Heart right ventricle (tissue), 16 donors: Measurements from ENCODE around the gene GPER1. TPM values are rescaled to one million over a fixed set of nuclear protein-coding genes. Genes with fewer than 3 reads are reported as not detected.
"Not testable (repeated sequence)": the region's sequence is repeated elsewhere in the genome, so short reads cannot be mapped to it uniquely, and the experiment has no call there.

Experiments used
- ATAC-seq, 8 donors: fragments of 200-7000 bp; cut with Tn5 transposase; one replicate each; pipeline ENCODE4 v1.9.1; 2020; ENCODE audit warnings: mild to moderate bottlenecking in 8 of 8, moderate library complexity in 8 of 8, moderate number of reproducible peaks in 1 of 8
- DNase-seq, 2 donors: peaks; one replicate each; pipeline ENCODE4 v3.0.0-alpha.2; 2020
- H3K27ac ChIP-seq, 10 donors: fragments of 200-600 bp; sonication (generic) in 2 of 10; one replicate each; pipeline versions ENCODE4 v1.5.0 to v1.8.0; 2020 to 2022; ENCODE audit warnings: mild to moderate bottlenecking in 3 of 10
- H3K27me3 ChIP-seq, 7 donors: fragments of 200-600 bp; one replicate each; pipeline ENCODE4 v1.8.0; 2021 to 2022; ENCODE audit warnings: mild to moderate bottlenecking in 2 of 7
- H3K36me3 ChIP-seq, 9 donors: fragments of 200-600 bp; sonication (generic) in 1 of 9; one replicate each; pipeline versions ENCODE4 v1.5.0 to v1.8.0; 2020 to 2022; ENCODE audit warnings: mild to moderate bottlenecking in 2 of 9
- H3K4me1 ChIP-seq, 9 donors: fragments of 200-600 bp; sonication (generic) in 1 of 9; one replicate each; pipeline versions ENCODE4 v1.5.0 to v1.8.0; 2020 to 2022; ENCODE audit warnings: mild to moderate bottlenecking in 4 of 9
- H3K4me3 ChIP-seq, 10 donors: fragments of 200-600 bp; sonication (generic) in 2 of 10; one replicate each; pipeline versions ENCODE4 v1.5.0 to v1.8.0; 2020 to 2022; ENCODE audit warnings: mild to moderate bottlenecking in 7 of 10, moderate library complexity in 2 of 10
- H3K9me3 ChIP-seq, 11 donors: fragments of 200-600 bp in 10 of 11; sonication (generic) in 2 of 11; one replicate each; pipeline versions ENCODE4 v1.5.0 to v1.8.0; 2013 to 2022; ENCODE audit warnings: mild to moderate bottlenecking in 2 of 11, control low read depth in 1 of 11, moderate library complexity in 1 of 11
- CTCF ChIP-seq, 9 donors: fragments of 200-600 bp; sonication (generic) in 2 of 9; IDR thresholded peaks; one replicate each; pipeline versions ENCODE4 v1.5.0 to v1.8.0; 2021 to 2022; ENCODE audit warnings: antibody characterized with exemption in 9 of 9, mild to moderate bottlenecking in 5 of 9, moderate library complexity in 1 of 9
- WGBS, 2 donors: extraction: QIAGEN DNeasy Blood & Tissue Kit; methylation state at CpG; one replicate each; pipeline ENCODE4 v1.1.7; 2013; ENCODE audit warnings: inconsistent platforms in 1 of 2; 5-methylcytosine and 5-hydroxymethylcytosine counted together
- intact Hi-C, 10 donors: fragments of 100-400 bp; cut with DNase I; formaldehyde crosslinking; loops; one replicate each; pipeline versions ENCODE4 v1.11.1 to v1.14.2; 2022
- long read RNA-seq, 3 donors: library from polyadenylated mRNA; unstranded; transcript quantifications; one replicate each; pipeline ENCODE4 v2.0.0, GENCODE V29; 2020 to 2021
- polyA plus RNA-seq, 2 donors: library from polyadenylated mRNA; stranded (reverse); fragments of 200-250 nt; gene quantifications; one replicate each; pipeline ENCODE4 v1.2.3, GENCODE V29; 2013
- total RNA-seq, 10 donors: library from RNA; stranded (reverse); fragmentation: NEBNext Ultra II Directional in 3 of 10; extraction: Animal tissue kit (Norgen Biotek cat#: 25700) in 3 of 10; gene quantifications; one replicate each; pipeline versions ENCODE4 v1.2.1 to v1.2.4, GENCODE V29; 2021 to 2023
- donor health status: Arrhythmogenic right ventricular cardiomyopathy.
- donor health status: ischemic (EF 13 %, LVEDD 7.1; RV severe dilation, severe dysfunction).
- donor health status: healthy with polysubstance abuse.
- donor health status: DM: no; HTN: yes; CAD: no.
- donor health status: DM: no; HTN: no; CAD: no.
- donor health status: ischemic (EF 25% LVEDD 6.9; RV normal size, moderate dysfunction).
- donor health status: ischemic (EF 25% LVEDD 5.7; RV mildly dilated, moderate dysfunction).
- donor health status: healthy.
- donor health status: DM: yes; HTN: yes; CAD: no.
- donor health status: Ischemic cardiomyopathy.
- donor health status: ischemic (EF 35%, LVEDD 5.7; RV mildly dilated, moderate dysfunction).
- donor health status: nonischemic (EF 11% LVEDD 7.7; RV severe dilation, severe dysfunction).
- donor health status: DM: yes; HTN: yes; CAD: no.
- donor health status: PGD.
- donor health status: ischemic (EF 29% LVEDD 5.4; RV normal size, mild dysfunction).
- donor health status: nonischemic (EF 23%, LVEDD 6.1; RV moderate dilation, normal function).

Gene GPER1
- total RNA-seq (1 to 10 TPM; 1.1 to 4.7 (median 1.7) TPM), polyA plus RNA-seq (1 to 10 TPM; 3.0 to 4.5 TPM)
- long read RNA-seq, donor 1, transcript GPER1-202 (2 exons, 2,639 nt) = major isoform, 9 of 11 reads
- long read RNA-seq, donor 1, partial matches to known transcripts = 0 of 11 reads
- long read RNA-seq, donor 1, other reads (novel, unspliced or antisense) = 1 of 11 reads
- long read RNA-seq, donor 2, transcript GPER1-202 (2 exons, 2,639 nt) = major isoform, 9 of 17 reads
- long read RNA-seq, donor 2, partial matches to known transcripts = 0 of 17 reads
- long read RNA-seq, donor 2, other reads (novel, unspliced or antisense) = 6 of 17 reads
- long read RNA-seq, donor 3, transcript GPER1-202 (2 exons, 2,639 nt) = major isoform, 7 of 13 reads
- long read RNA-seq, donor 3, partial matches to known transcripts = 5 of 13 reads
- long read RNA-seq, donor 3, other reads (novel, unspliced or antisense) = 0 of 13 reads

GRCh38 chr7:1087952-1088920 is at the start of gene GPER1:
TSS of gene GPER1 (plus strand) at chr7:1088113. CDS start at chr7:1091729, 3,616 bp downstream.
- Histone ChIP-seq H3K36me3 (peaks cover 0 to 23% (median 8%) of the 10 kb centered on the region in 9 donors), H3K27me3 (no peaks in the 10 kb centered on the region), H3K4me3 (peak within 1 kb of the TSS in 9 of 10 donors; percentile 32 to 63 (median 51)), H3K27ac (peak within 1 kb of the TSS; percentile 5 to 71 (median 54)), H3K4me1 (peaks cover 12 to 39% (median 24%) of the 10 kb centered on the region in 9 donors), H3K9me3 (no peaks in the 10 kb centered on the region)
- DNase-seq (peak; percentile 31 to 66), ATAC-seq (peak; percentile 55 to 84 (median 71))
- intact Hi-C loops = loop anchor here in 9 of 10 donors (1.0 to 10.0 kb wide), 10 partner anchors 17 to 89 kb away; partner anchors contain the start of gene ZFAND2A (in 1 of the 9)
- no peak for TF ChIP-seq CTCF (IDR thresholded peaks at IDR 0.05)
- 26 to 33% methylated on average over 28 of the region's 28 CpGs for WGBS, 2 donors

GRCh38 chr7:1040233-1040632 is 47.7 kb upstream of the GPER1 start:
- H3K4me3 ChIP-seq, H3K27me3 ChIP-seq: not testable (repeated sequence)

DNA sequence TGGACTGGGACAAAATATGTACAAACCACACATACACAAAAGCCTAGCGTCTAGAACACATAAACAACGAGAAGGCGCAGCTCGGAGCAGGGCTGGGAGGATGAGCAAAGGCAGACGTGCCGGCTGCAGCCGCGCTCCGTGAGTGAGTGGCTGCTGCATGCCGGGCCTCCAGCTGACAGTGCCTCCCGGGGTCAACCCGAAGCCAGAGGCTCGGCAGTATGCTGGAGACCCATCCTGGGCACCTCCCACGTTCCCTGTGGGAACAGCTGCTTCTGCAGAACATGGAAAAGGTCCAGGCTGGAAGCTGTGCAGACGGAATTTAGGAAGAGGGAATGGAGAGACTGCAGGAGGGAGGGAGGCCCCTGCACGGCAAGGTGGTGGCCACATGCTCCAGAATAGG is 47.1 kb upstream of the GPER1 start:
- H3K36me3 ChIP-seq = no peaks in the 10 kb centered on the region
- peaks cover 13 to 52% (median 44%) of the 10 kb centered on the region in 9 donors for H3K4me1 ChIP-seq
- DNase-seq (no peak), ATAC-seq (no peak)
- no peak overlapping the region for H3K4me3 ChIP-seq
- 49 to 52% methylated on average over 16 of the region's 16 CpGs for WGBS, 2 donors
- intact Hi-C loops = no loop called here
- H3K9me3 ChIP-seq = no peaks in the 10 kb centered on the region
- H3K27me3 ChIP-seq = no peaks in the 10 kb centered on the region
- TF ChIP-seq CTCF (IDR thresholded peaks at IDR 0.05) = no peak
- H3K27ac ChIP-seq = no peak overlapping the region

More at GRCh38 chr7:1040233-1040632, 47.7 kb upstream of the GPER1 start:
- peaks cover 11 to 46% (median 38%) of the 10 kb centered on the region in 9 donors for H3K4me1 ChIP-seq
- H3K9me3 ChIP-seq, H3K36me3 ChIP-seq, ATAC-seq, H3K27ac ChIP-seq, DNase-seq, intact Hi-C loops: not testable (repeated sequence)
- 69 to 89% methylated on average over 1 of the region's 1 CpG for WGBS, 2 donors

DNA sequence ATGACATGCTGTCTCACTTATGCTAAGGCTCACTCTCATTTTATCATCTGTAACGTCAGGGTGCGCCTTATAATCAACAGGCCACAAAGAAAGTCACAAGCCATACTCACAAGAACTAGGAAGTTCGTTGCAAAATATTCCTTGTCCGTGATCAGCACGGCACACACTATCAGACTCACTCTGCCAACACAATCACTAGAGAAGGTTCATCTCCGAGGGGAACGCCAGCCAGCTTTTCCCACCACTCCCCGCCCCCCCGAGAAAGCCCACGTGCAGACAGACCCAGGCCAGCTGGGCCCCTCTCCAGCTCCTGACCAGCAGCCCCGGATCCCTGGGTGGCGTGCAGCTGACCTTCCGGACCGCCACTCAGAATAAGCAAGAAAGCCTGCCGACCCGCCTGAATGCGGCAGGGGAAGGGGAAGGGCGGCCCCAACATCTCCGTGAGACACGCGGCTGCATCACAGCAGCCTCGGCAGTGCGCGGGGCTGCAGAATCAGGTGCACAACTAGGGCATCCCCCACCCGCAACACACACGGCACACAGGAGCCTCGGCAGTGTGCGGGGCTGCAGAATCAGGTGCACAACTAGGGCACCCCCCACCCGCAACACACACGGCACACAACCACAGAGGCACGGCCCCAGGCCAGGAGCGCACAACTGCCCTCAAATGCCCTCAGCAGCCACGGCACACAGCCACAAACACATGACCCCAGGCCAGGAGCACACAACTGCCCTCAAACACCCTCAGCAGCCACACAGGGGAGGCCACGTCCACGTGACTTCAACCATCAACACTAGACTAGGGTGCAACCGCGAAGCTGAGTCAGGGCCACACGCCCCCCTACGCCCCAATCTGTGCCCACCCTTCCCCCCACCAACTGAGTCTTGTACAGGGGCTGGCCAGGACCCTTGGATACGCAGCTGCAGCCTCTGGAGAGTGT is 46.1 kb upstream of the GPER1 start:
- DNase-seq = no peak
- Histone ChIP-seq H3K9me3 (no peaks in the 10 kb centered on the region), H3K36me3 (no peaks in the 10 kb centered on the region), H3K4me3 (no peak overlapping the region), H3K4me1 (peaks cover 15 to 62% (median 50%) of the 10 kb centered on the region in 9 donors), H3K27me3 (no peaks in the 10 kb centered on the region), H3K27ac (peak overlapping the region in 6 of 10 donors; percentile 37 to 97 (median 67))
- intact Hi-C loops = no loop called here
- ATAC-seq = peak in 1 of 8 donors; percentile 1
- no peak for TF ChIP-seq CTCF (IDR thresholded peaks at IDR 0.05)
- 75 to 80% methylated on average over 40 of the region's 40 CpGs for WGBS, 2 donors
